ENCODE results near the gene TOP3A.

TOP3A gene

DNA sequence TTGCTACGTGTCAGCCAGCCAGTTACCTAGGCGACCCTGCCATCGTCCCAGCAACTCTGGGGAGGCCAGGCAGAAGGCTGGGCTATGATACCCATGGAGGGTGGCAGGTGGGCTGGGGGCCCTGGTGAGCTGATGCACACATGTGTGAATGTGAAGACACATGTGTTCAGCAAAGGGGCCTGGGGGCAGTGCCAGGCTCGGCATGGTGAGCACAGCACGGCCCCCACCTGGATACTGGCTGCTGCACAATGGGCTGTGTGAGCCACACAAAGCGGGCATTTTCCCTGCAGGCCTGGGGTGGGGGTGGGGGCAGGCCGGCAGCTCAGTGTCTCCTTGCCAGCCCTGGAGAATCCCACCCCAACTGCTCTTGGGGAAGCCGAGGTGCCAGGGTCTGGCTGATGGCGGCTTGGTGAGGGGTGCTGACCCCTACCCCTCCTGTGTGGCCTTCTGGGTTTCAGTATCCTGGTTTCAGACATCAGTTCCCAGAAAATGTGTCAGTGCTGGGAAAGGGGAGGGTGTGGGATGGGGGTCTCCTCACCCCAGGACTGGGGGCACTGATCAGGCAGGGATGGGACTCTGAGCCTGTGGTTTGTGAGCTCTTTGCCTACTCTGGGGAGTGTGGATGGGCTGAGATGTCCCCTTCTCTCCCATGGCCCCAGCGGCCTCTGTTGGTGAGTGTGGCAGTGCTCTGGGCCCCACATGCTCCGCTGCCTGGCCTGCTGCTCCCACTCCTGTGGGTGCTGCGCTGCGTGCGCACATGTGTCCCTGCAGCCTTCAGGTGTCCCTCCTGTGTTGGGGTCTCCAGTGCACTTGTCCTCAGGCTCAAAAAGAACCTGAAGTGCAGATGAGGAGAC, 84.3 kb downstream of the TOP3A start:
- no peak for DNase-seq

DNA sequence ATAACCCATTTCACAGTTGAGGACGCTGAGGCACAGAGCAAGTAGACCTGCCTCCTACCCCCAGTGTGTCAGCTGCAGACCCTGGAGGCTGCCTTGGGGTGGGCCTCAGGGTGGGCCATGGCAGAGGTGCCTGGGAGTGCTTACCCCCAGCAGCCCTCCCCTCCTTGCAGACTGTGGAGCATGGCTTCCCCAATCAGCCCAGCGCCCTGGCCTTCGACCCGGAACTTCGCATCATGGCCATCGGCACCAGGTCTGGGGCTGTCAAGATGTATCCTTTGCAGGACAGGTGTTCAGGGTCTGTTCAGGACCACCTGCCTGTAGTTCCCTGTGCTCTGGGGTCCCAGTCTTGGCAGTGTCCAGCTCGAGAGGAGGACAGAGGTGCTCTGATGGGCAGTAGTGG, 85.0 kb downstream of the TOP3A start:
- DNase-seq = no peak

- DNase-seq = no peak
Measured at GRCh38 chr17:18229254-18229653, 85.5 kb downstream of the TOP3A start.

- DNase-seq = no peak
Measured at GRCh38 chr17:18228176-18228682, 86.6 kb downstream of the TOP3A start.

GRCh38 chr17:18227635-18228034, 87.2 kb downstream of the TOP3A start:
- DNase-seq = no peak

- DNase-seq = no peak
Measured at GRCh38 chr17:18226284-18226945, 88.4 kb downstream of the TOP3A start.

- DNase-seq = peak; percentile 14
Measured at GRCh38 chr17:18225642-18226283, 89.0 kb downstream of the TOP3A start.

DNA sequence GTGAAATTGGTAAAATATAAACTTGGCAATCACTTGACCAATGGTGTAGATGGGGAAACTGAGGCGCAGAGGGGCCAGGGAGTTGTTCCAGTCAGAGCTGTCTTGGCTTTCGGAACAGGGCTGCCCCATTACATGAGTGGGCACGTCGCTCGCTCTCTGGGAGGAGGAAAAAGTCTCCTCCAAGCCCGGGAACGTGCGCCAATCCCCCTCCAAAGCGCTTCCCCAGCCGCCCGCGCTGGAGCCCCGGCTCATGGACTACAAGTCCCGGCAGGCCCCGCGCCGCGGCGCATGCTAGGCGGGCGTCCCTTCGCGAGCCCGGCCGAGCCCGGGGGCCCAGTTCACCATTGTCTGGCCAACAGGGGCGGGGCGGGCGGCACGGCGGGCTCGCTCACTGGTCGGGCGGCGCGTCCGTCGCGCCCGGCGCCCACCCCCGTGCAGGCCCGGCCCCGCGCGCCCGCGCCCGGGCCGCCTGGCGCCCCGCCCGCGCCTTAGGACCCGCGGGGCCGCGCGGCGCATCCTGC, 89.6 kb downstream of the TOP3A start, which contains the start of gene LLGL1:
Gene LLGL1 (plus strand): TSS at position 515 of the 521 bp plus-strand sequence. CDS start 48 bp downstream, outside the sequence.
- peak; percentile 97 for DNase-seq

- DNase-seq = no peak
Measured at GRCh38 chr17:18224387-18225120, 90.2 kb downstream of the TOP3A start.

DNA sequence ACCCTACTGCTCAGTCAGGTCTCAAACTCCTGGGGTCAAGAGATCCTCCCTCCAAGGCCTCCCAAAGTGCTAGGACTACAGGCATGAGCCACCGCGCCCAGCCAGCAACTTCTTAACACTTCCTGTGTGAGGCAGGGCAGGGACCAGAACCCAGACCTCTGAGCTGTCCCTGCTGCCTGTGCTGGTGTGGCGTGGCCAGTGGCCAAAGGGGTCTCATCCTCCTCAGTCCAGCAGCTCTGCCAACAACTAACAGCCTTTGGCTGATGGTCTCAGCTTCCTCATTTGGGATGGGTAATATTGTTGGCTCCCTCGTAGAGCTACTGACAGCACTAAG, 90.8 kb downstream of the TOP3A start:
- no peak for DNase-seq

Measured in activated CD4-positive, alpha-beta T cell treated with anti-CD3 and anti-CD28 coated beads for 48 hours (primary cell).